NCI-H2107 treated with DMSO at 0.1 percent for 48 hours (cell line): Measurements from ENCODE around the gene CDH23.

ENCODE experiments used
- DNase-seq: peaks from one replicate; lab custom pipeline; 2025; ENCODE audit not compliant: unreplicated experiment; lab: John Stamatoyannopoulos, UW

Gene CDH23

GRCh38 chr10:71368643-71369042 is 28.1 kb upstream of the CDH23 start:
- no peak for DNase-seq

- no peak for DNase-seq
Measured at GRCh38 chr10:71369602-71370001, 27.1 kb upstream of the CDH23 start.

DNA sequence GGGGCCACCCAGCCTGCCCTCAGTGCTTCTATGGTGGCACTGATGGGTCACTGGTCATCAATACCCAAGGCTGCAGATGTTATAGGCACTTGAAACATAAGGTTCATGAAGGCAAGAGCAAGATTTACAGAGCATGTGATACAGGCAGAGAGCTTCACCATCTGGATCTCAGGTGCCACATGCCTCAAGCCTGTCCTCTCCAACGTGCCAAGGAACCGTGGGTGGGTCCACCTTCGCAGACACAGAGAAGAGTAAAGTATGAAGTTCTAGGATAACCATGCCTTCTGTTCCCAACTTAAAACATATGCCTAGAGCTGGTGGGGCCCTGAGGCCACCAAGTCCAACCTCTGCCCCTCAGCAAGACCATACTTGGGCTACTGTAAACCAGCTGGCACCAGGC is 26.7 kb upstream of the CDH23 start:
- DNase-seq: no peak

GRCh38 chr10:71371750-71372166 is 25.0 kb upstream of the CDH23 start:
- no peak for DNase-seq

GRCh38 chr10:71372882-71373495 is 23.7 kb upstream of the CDH23 start:
- DNase-seq: no peak

- no peak for DNase-seq
Measured at GRCh38 chr10:71374481-71375233, 22.1 kb upstream of the CDH23 start.

- no peak for DNase-seq
Measured at GRCh38 chr10:71375952-71376351, 20.8 kb upstream of the CDH23 start.

DNA sequence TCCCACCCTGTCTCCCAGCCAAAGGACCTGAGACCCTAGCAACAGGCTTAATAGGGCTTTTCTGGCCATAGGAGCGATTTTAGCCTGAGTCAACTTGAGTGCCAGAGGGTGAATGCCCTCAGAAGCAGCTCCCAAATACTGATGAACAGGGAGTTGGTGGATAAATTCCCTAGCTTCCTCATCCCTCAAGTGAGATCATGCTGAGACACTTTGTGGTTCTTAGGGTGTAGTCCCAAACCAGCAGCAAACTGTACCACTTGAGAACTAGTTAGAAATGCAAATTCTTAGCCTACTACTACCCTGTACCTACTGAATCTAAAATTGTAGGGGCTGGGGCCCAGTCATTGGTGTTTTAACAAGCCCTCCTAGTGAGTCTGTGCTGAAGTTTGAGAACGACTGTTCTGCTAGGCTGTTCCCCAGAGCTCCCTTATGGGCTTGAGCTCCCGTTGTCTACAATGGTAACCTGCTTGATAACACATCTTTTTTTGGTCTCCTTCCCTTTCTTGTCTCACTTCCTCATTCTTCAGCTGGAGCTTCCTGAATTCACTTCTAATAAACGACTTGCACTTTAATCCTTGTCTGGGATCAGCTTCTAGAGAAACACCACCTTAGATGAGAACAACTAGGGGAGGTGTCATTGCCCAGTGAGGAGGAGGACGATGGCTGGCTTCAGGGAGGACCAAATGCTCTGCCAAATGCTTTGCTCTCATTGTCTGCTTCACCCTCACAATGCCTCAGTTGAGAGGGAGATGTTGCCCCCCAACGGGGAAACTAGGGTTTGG is 18.2 kb upstream of the CDH23 start:
- no peak for DNase-seq

DNA sequence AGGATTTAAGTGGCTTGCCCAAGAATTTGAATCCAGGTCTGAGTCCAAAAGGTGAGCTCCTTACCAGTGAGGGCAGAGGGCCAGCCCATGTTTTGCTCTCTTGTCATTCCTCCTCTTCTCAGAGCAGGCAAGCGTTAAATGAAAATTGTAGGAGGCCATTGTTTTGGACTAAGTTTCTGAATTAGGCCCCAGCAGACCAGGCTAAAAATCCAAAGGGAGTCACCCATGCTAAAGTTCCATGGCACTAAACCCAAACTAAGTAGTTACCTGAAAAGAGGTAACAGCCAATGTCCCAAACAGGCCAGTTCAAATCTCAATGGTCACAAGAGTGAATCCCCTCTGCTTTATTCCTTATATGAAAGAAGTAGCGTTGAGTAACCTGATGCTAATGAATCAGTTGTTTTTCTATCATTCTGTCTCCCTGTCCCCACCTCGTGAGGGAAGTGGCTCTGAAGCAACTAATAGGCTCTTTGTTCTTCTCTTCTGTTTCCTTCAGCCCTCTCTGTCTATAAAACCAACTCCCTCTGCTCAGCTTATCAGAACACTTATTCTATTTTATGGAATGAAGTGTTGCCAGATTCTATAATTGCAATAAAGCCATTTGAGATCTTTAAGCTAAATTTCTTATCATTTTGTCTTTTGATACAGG is 17.5 kb upstream of the CDH23 start:
- DNase-seq: no peak

DNA sequence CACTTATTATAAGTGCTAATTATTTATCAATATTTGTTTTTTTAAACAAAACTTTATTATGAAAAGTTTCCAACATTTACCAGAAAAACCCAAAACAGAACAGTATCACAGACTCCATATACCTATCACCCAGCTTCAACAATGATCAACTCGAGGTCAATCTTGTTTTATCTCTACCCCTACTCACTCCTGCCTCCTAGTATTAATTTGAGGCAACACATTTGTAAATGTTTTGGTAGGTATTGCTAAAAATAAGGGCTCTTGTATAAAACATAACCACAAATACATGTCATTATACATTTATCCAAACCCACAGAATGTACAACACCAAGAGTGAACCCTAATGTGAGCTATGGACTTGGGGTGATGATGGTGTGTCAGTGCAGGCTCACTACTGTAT is 15.9 kb upstream of the CDH23 start:
- DNase-seq: no peak

DNA sequence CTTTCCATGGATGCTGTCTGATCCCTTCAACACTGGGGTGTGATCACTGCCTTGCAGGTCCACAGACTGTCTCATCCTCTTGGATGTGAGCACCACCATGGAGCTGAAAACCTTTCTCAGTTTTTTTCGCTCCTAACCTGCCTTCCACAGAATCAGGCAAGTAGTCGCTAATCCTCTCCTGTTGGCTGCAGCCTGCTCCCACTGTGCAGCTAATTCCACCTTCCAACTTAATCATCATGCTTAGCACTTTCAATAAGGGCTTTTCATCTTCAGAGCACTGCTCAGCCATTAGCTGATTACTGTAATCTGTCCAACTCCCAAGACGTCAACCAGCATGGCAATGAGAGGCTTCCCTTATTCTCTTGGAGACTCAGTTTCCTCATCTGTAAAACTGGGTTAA is 15.1 kb upstream of the CDH23 start:
- DNase-seq: no peak

DNA sequence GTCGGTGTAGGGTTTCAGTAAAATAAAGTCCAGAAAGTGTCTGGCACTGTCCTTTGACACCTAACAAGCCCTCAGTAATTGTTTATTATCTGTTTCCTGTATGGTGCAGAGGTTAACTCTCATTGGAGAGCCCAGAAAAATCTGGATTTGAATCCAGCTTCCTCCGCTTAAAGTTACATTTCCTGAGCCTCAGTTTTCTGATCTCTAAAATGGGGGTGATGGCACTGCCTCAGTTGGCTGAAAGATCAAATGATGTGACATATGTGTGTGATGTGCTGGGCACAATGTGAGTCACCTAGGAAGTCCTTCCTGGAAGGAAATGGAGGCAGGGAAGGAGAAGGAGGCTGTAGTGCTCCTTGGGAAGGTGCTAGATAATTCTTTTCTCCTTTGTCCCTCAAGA is 14.7 kb upstream of the CDH23 start:
- DNase-seq: no peak

- DNase-seq: no peak
Measured at GRCh38 chr10:71382757-71383156, 14.0 kb upstream of the CDH23 start.

DNA sequence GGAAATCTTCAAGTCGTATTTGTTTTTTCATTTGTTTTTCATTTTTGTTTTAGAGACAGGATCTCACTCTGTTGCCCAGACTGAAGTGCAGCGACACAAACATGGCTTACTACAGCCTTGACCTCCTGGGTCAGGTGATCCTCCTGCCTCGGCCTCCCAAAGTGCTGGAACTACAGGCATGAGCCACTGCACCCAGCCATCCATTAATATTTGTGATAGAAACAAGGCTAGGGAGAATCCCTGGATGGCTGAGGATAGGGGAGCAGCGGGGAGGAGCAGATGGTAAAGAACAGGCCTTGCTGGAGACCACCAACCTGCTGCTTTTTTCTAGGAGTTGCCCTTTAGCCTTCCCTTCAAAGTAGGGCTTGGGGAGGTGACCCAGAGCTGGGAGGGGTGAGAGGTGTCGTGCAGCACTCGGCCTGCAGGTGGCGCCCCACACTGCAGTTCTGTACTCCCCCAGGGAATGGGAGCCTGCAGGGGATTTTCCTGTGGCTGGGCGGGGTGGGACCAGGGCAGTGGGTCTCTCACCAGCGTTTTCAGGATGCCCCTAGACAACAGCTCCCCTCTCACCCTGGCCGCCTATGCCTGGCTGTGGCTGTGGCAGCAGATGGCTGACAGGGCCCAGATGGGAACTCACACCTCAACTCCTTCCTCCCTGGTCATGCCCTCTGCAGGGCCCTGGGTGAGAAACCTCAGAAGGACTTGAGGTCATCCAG is 12.6 kb upstream of the CDH23 start:
- DNase-seq: no peak

GRCh38 chr10:71388171-71388570 is 8.5 kb upstream of the CDH23 start:
- no peak for DNase-seq

DNA sequence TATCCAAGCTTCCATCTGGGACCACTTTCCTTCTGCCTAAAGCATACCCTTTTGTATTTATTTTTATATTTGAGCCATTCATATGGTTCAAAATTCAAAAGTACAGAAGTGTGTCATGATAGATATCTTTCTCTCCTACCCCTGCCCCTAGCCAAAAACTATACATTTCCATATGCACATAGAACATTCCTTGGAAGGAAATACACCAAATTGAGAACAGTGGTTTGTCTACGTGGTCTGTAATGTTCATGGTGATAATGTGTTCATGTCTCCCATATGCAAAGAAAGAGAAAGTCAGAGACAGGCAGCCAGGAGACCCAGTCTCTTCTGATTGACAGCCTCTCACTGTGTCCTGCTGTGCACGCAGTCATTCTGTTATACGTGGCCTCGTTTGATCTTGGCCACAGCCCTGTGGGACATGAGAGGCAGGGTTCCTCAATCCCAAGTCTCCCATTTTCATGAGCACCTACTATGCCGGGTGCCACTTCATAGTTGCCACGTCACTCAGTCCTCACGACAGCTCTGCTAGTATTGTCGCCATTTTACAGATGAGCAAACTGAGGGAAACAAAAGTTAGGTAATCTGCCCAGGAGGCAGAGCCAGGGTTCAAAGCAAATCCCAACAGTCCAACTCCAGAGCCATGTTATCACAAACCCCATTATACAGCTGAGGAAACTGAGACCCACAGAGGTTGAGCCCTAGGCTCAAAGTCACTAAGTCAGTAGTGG is 8.0 kb upstream of the CDH23 start:
- no peak for DNase-seq

- DNase-seq: no peak
Measured at GRCh38 chr10:71389768-71390460, 6.8 kb upstream of the CDH23 start.

GRCh38 chr10:71390461-71390835 is 6.3 kb upstream of the CDH23 start:
- DNase-seq: no peak

- peak; percentile 75 for DNase-seq
Measured at GRCh38 chr10:71390921-71391690, 5.6 kb upstream of the CDH23 start.
